ENCODE results near the gene TNNC1. TPM values are rescaled to one million over a fixed set of nuclear protein-coding genes. Genes with fewer than 3 reads are reported as not detected.

Gene TNNC1
- total and polyA plus RNA-seq, 9 of the 15 experiments (the other 6 are each of a cell fraction or from before 2014, with no cell fraction given): 0.08 to 0.85 (median 0.42) TPM; not detected in 4

GRCh38 chr3:52493232-52494017, 39.6 kb upstream of the TNNC1 start:
- WGBS (ENCODE audit: insufficient coverage, low coverage, missing lambda C conversion rate): 75% methylated on average over 2 of the region's 7 CpGs
- H4K20me1 ChIP-seq (replicated peaks; ENCODE audit: control insufficient read depth, insufficient read depth, low read length): no peaks in the 10 kb centered on the region; the same call in 1 of the 2 replicates
- H3K9ac ChIP-seq (ENCODE audit: insufficient read depth in 1 of 2, low read depth in 2 of 2, low read length in 2 of 2): no peak overlapping the region
- H3K27ac ChIP-seq (ENCODE audit: extremely low read depth, low read depth, low read length): no peak overlapping the region
- peaks cover 39% of the 10 kb centered on the region; the same call in 2 of the 3 replicates for H3K36me3 ChIP-seq (ENCODE audit: control insufficient read depth, insufficient read depth, low read length)
- H3K27me3 ChIP-seq (ENCODE audit: control insufficient read depth in 2 of 2, insufficient read depth in 2 of 2, low read length in 2 of 2): no peaks in the 10 kb centered on the region
- no peak for DNase-seq (ENCODE audit: extremely low read depth in 1 of 4, low spot score in 3 of 4)
- FAIRE-seq: no peak
- intact Hi-C loops (cut with micrococcal nuclease) (no loop called here), in situ Hi-C loops (cut with MboI) (no loop called here)
- H3K4me3 ChIP-seq: no peak overlapping the region
- no peak; the same call in 2 of the 3 replicates for ATAC-seq
- no peaks in the 10 kb centered on the region for H3K9me3 ChIP-seq (replicated peaks; ENCODE audit: control insufficient read depth, insufficient read depth, low read depth, low read length)
- no peaks in the 10 kb centered on the region for H3K9me1 ChIP-seq (ENCODE audit: control insufficient read depth, insufficient read depth, low read length)
- no peak overlapping the region for H3K4me2 ChIP-seq (ENCODE audit: insufficient read depth, low read length)
- ChIA-PET POLR2A (no interaction called here), CTCF (ENCODE audit: low intra/inter-chr PET ratio) (no interaction called here)
- H3K79me2 ChIP-seq (ENCODE audit: control insufficient read depth, insufficient read depth, low read length): no peaks in the 10 kb centered on the region
- no TSS peak for BruUV-seq (replicated peaks)
- no peak overlapping the region for H2AFZ ChIP-seq (ENCODE audit: low read depth, low read length)
- peaks cover 5 to 35% of the 10 kb centered on the region in 2 experiments; a peak in 3 of 5 replicates for H3K4me1 ChIP-seq (replicated peaks in 1 of 2; ENCODE audit: control insufficient read depth in 2 of 2, insufficient read depth in 2 of 2, low read length in 2 of 2)
- TF ChIP-seq STAT5B (CRISPR knock-in tag; IDR thresholded peaks at IDR 0.05) (no peak), ARID2 (IDR thresholded peaks at IDR 0.05) (no peak), JUNB (CRISPR knock-in tag; conservative IDR thresholded peaks at IDR 0.05) (no peak), TAF1 (IDR thresholded peaks at IDR 0.05; ENCODE audit: control insufficient read depth, extremely low read depth, insufficient read depth, low read length, severe bottlenecking) (no peak), ZNF408 (CRISPR knock-in tag; IDR thresholded peaks at IDR 0.05; ENCODE audit: low read depth) (no peak), POLR2G (IDR thresholded peaks at IDR 0.05; ENCODE audit: low read depth, low read length) (peak; percentile 44; the same call in 1 of the 2 replicates), PYGO2 (tag; IDR thresholded peaks at IDR 0.05) (no peak), CEBPB (tag; IDR thresholded peaks at IDR 0.05) (0 out of 2 replicates have a peak, but pooled peaks have one; percentile 31), ZNF717 (CRISPR knock-in tag; IDR thresholded peaks at IDR 0.05) (no peak), TEAD2 (tag; IDR thresholded peaks at IDR 0.05) (no peak), ZNF24 (IDR thresholded peaks at IDR 0.05) (no peak), ZNF740 (CRISPR knock-in tag; IDR thresholded peaks at IDR 0.05) (no peak), ZNF740 (tag; IDR thresholded peaks at IDR 0.05) (no peak), ZBTB43 (CRISPR knock-in tag; IDR thresholded peaks at IDR 0.05) (no peak), STAT5A (IDR thresholded peaks at IDR 0.05; ENCODE audit: borderline replicate concordance, low read length) (no peak), RBM22 (IDR thresholded peaks at IDR 0.05; ENCODE audit: low read depth, low read length, poor library complexity, severe bottlenecking) (no peak)
- TF ChIP-seq, protein P1, sequence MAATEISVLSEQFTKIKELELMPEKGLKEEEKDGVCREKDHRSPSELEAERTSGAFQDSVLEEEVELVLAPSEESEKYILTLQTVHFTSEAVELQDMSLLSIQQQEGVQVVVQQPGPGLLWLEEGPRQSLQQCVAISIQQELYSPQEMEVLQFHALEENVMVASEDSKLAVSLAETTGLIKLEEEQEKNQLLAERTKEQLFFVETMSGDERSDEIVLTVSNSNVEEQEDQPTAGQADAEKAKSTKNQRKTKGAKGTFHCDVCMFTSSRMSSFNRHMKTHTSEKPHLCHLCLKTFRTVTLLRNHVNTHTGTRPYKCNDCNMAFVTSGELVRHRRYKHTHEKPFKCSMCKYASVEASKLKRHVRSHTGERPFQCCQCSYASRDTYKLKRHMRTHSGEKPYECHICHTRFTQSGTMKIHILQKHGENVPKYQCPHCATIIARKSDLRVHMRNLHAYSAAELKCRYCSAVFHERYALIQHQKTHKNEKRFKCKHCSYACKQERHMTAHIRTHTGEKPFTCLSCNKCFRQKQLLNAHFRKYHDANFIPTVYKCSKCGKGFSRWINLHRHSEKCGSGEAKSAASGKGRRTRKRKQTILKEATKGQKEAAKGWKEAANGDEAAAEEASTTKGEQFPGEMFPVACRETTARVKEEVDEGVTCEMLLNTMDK (IDR thresholded peaks at IDR 0.05; ENCODE audit: borderline replicate concordance, insufficient read depth, low read depth, low read length, poor library complexity, severe bottlenecking): no peak

All from K562 (cell line).